H9 (cell line): ENCODE data around the gene STH. TPM values are rescaled to one million over a fixed set of nuclear protein-coding genes. Genes with fewer than 3 reads are reported as not detected.
A peak's percentile ranks its signal among the peaks of the same experiment; 100 is the strongest.

Source experiments
- DNase-seq: peaks from one replicate; pipeline ENCODE4 v3.0.0-alpha.2; 2017
- H2AFZ ChIP-seq: one replicate; pipeline ENCODE4 v1.6.1; 2013; ENCODE audit warnings: mild to moderate bottlenecking, low read length, control low read depth, moderate library complexity
- H2AK5ac ChIP-seq: 2 replicates; pipeline ENCODE4 v1.6.1; 2013; ENCODE audit warnings: low read length, control low read depth, mixed read lengths; ENCODE audit not compliant: insufficient read length
- H2BK120ac ChIP-seq: one replicate; pipeline ENCODE4 v1.6.1; 2013; ENCODE audit warnings: low read depth, mild to moderate bottlenecking, low read length, control low read depth, inconsistent platforms; ENCODE audit not compliant: poor library complexity, severe bottlenecking
- H2BK12ac ChIP-seq: 2 replicates; pipeline ENCODE4 v1.6.1; 2013; ENCODE audit warnings: low read length, control low read depth, mixed read lengths, low read depth; ENCODE audit not compliant: insufficient read length
- H2BK15ac ChIP-seq: 2 replicates; pipeline ENCODE4 v1.6.1; 2013; ENCODE audit warnings: low read depth, low read length, control low read depth
- H2BK20ac ChIP-seq: one replicate; pipeline ENCODE4 v1.6.1; 2013; ENCODE audit warnings: low read depth, mild to moderate bottlenecking, low read length, control low read depth, inconsistent platforms; ENCODE audit not compliant: poor library complexity, severe bottlenecking
- H2BK5ac ChIP-seq: 2 replicates; pipeline ENCODE4 v1.6.1; 2013; ENCODE audit warnings: low read length, control low read depth, mixed read lengths; ENCODE audit not compliant: insufficient read length
- H3K14ac ChIP-seq: 2 replicates; pipeline ENCODE4 v1.6.1; 2013; ENCODE audit warnings: low read length, control low read depth; ENCODE audit not compliant: insufficient read depth
- H3K18ac ChIP-seq: 2 replicates; pipeline ENCODE4 v1.6.1; 2013; ENCODE audit warnings: low read depth, mild to moderate bottlenecking, mixed read lengths, low read length, control low read depth; ENCODE audit not compliant: insufficient read length
- H3K23ac ChIP-seq: 2 replicates; pipeline ENCODE4 v1.6.1; 2013; ENCODE audit warnings: low read length, control low read depth, mixed read lengths, low read depth; ENCODE audit not compliant: insufficient read length
- H3K23me2 ChIP-seq: 2 replicates; pipeline ENCODE4 v1.6.1; 2013; ENCODE audit warnings: low read depth, mild to moderate bottlenecking, mixed read lengths, low read length, control low read depth; ENCODE audit not compliant: insufficient read length, poor library complexity, severe bottlenecking
- H3K27ac ChIP-seq: 2 replicates; pipeline ENCODE4 v1.5.1; 2013; ENCODE audit warnings: low read length, control low read depth, mixed read lengths, low read depth; ENCODE audit not compliant: insufficient read length
- H3K27me3 ChIP-seq: 2 replicates; pipeline ENCODE4 v1.6.1; 2013; ENCODE audit warnings: low read length, control low read depth, inconsistent platforms; ENCODE audit not compliant: insufficient read depth
- H3K4ac ChIP-seq: 2 replicates; pipeline ENCODE4 v1.6.1; 2013; ENCODE audit warnings: low read depth, mild to moderate bottlenecking, control low read depth, inconsistent platforms, low read length, moderate library complexity
- H3K4me1 ChIP-seq: 2 replicates; pipeline ENCODE4 v1.6.1; 2013; ENCODE audit warnings: low read length, control low read depth, inconsistent platforms; ENCODE audit not compliant: insufficient read depth
- H3K4me2 ChIP-seq: 2 replicates; pipeline ENCODE4 v1.6.1; 2013; ENCODE audit warnings: low read length, control low read depth, mixed read lengths; ENCODE audit not compliant: insufficient read length, insufficient read depth
- H3K56ac ChIP-seq: 2 replicates; pipeline ENCODE4 v1.6.1; 2013; ENCODE audit warnings: low read depth, mild to moderate bottlenecking, mixed read lengths, low read length, control low read depth; ENCODE audit not compliant: insufficient read length
- H3K79me1 ChIP-seq: 2 replicates; pipeline ENCODE4 v1.6.1; 2013; ENCODE audit warnings: low read depth, mild to moderate bottlenecking, moderate library complexity, low read length, control low read depth, inconsistent platforms; ENCODE audit not compliant: insufficient read depth, poor library complexity, severe bottlenecking
- H3K79me2 ChIP-seq: 2 replicates; pipeline ENCODE4 v1.6.1; 2013; ENCODE audit warnings: low read length, control low read depth, inconsistent platforms; ENCODE audit not compliant: insufficient read depth
- H3K9ac ChIP-seq: 2 replicates; pipeline ENCODE4 v1.6.1; 2013; ENCODE audit warnings: low read length, control low read depth, mixed read lengths; ENCODE audit not compliant: insufficient read length; ENCODE audit errors: extremely low read depth
- H3K9me3 ChIP-seq: one replicate; pipeline ENCODE4 v1.6.1; 2013; ENCODE audit warnings: low read depth, low read length, inconsistent platforms; ENCODE audit not compliant: control insufficient read depth
- H3T11ph ChIP-seq: one replicate; pipeline ENCODE4 v1.6.1; 2013; ENCODE audit warnings: mild to moderate bottlenecking, low read length, control low read depth, inconsistent platforms
- H4K20me1 ChIP-seq: one replicate; pipeline ENCODE4 v1.6.1; 2013; ENCODE audit not compliant: control insufficient read depth, insufficient read length, insufficient read depth
- H4K5ac ChIP-seq: 2 replicates; pipeline ENCODE4 v1.6.1; 2013; ENCODE audit warnings: low read depth, mild to moderate bottlenecking, mixed read lengths, low read length, control low read depth; ENCODE audit not compliant: insufficient read length
- H4K8ac ChIP-seq: replicated peaks from 2 replicates; pipeline ENCODE4 v1.6.1; 2013; ENCODE audit warnings: low read length, control low read depth, mixed read lengths, low read depth; ENCODE audit not compliant: insufficient read length
- H4K91ac ChIP-seq: 2 replicates; pipeline ENCODE4 v1.6.1; 2013; ENCODE audit warnings: low read depth, mild to moderate bottlenecking, moderate library complexity, mixed read lengths, low read length, control low read depth; ENCODE audit not compliant: insufficient read length
- H3K27ac Mint-ChIP-seq, 3 experiments: 2 replicates in 2 of 3; 3 replicates in 1 of 3; pipeline ENCODE4 v1.8.0; 2020 to 2021; ENCODE audit warnings: mixed read lengths in 3 of 3, mild to moderate bottlenecking in 1 of 3, moderate library complexity in 1 of 3
- H3K27me3 Mint-ChIP-seq: 2 replicates; pipeline ENCODE4 v1.8.0; 2021; ENCODE audit warnings: low read depth, mild to moderate bottlenecking, moderate library complexity, mixed read lengths
- H3K36me3 Mint-ChIP-seq, 3 experiments: 2 replicates in 2 of 3; 3 replicates in 1 of 3; pipeline ENCODE4 v1.8.0; 2020 to 2021; ENCODE audit warnings: low read depth in 3 of 3, mixed read lengths in 3 of 3; ENCODE audit not compliant: insufficient read depth in 1 of 3
- H3K4me1 Mint-ChIP-seq, 2 experiments: 2 replicates each; pipeline ENCODE4 v1.8.0; 2020; ENCODE audit warnings: mixed read lengths in 2 of 2
- H3K4me3 Mint-ChIP-seq, 2 experiments: 2 replicates in 1 of 2; 3 replicates in 1 of 2; pipeline ENCODE4 v1.8.0; 2020 to 2021; ENCODE audit warnings: mild to moderate bottlenecking in 2 of 2, mixed read lengths in 2 of 2, moderate library complexity in 1 of 2
- H3K9me3 Mint-ChIP-seq, 2 experiments: 2 replicates in 1 of 2; 3 replicates in 1 of 2; pipeline ENCODE4 v1.8.0; 2020; ENCODE audit warnings: mild to moderate bottlenecking in 2 of 2, mixed read lengths in 2 of 2, moderate library complexity in 1 of 2
- CTCF ChIP-seq: fragments of 200-600 bp; sonication (generic); conservative IDR thresholded peaks from 3 replicates; pipeline ENCODE4 v1.8.0; 2021; ENCODE audit warnings: antibody characterized with exemption, mild to moderate bottlenecking
- WGBS: extraction: QIAGEN DNeasy Blood & Tissue Kit; methylation state at CpG from one replicate; pipeline ENCODE4 v1.1.7; 2013; ENCODE audit warnings: missing lambda C conversion rate, low lambda C conversion rate, mixed read lengths; ENCODE audit not compliant: insufficient read length; ENCODE audit errors: extremely low coverage; 5-methylcytosine and 5-hydroxymethylcytosine counted together
- total RNA-seq: library from RNA; stranded (reverse); gene quantifications from 2 replicates; pipeline ENCODE4 v1.2.1, GENCODE V29; 2021

The STH gene
- total RNA-seq, 1 experiment from 2014 or later: not detected

- H3K27ac ChIP-seq: no peak overlapping the region
- no peak overlapping the region for H4K5ac ChIP-seq
- no peak for DNase-seq
- no peaks in the 10 kb centered on the region for H3K79me2 ChIP-seq
- no peak overlapping the region for H2AK5ac ChIP-seq
- no peaks in the 10 kb centered on the region for H3K36me3 Mint-ChIP-seq
- no peak overlapping the region for H2BK15ac ChIP-seq
- peak overlapping the region in 1 of 3 experiments; percentile 57; a peak in 2 of 7 replicates for H3K27ac Mint-ChIP-seq
- no peak overlapping the region for H2BK5ac ChIP-seq
- no peaks in the 10 kb centered on the region for H3K9me3 ChIP-seq
- no peak overlapping the region for H2BK120ac ChIP-seq
- no peak overlapping the region for H3K23ac ChIP-seq
- no peak overlapping the region for H4K8ac ChIP-seq
- no peak overlapping the region for H2BK12ac ChIP-seq
- H3T11ph ChIP-seq: no peak overlapping the region
- no peak overlapping the region for H3K14ac ChIP-seq
- no peaks in the 10 kb centered on the region for H3K23me2 ChIP-seq
- H3K4me1 Mint-ChIP-seq: no peaks in the 10 kb centered on the region
- no peak for TF ChIP-seq CTCF
- no peak overlapping the region for H3K4me2 ChIP-seq
- H3K56ac ChIP-seq: no peak overlapping the region
- H2BK20ac ChIP-seq: no peak overlapping the region
- no peaks in the 10 kb centered on the region for H3K4me1 ChIP-seq
- H3K9ac ChIP-seq: no peak overlapping the region
- no peaks in the 10 kb centered on the region; a peak in 1 of 5 replicates for H3K9me3 Mint-ChIP-seq
- H4K20me1 ChIP-seq: no peaks in the 10 kb centered on the region
- no peak overlapping the region for H3K4me3 Mint-ChIP-seq
- WGBS: no CpG with 5 or more reads among the region's 3 CpGs
- H2AFZ ChIP-seq: no peak overlapping the region
- H4K91ac ChIP-seq: no peak overlapping the region
- H3K18ac ChIP-seq: no peak overlapping the region
- H3K27me3 Mint-ChIP-seq: peaks cover 24% of the 10 kb centered on the region
- H3K27me3 ChIP-seq: no peaks in the 10 kb centered on the region
- H3K4ac ChIP-seq: no peak overlapping the region
- H3K79me1 ChIP-seq: no peaks in the 10 kb centered on the region
Measured at GRCh38 chr17:45972531-45972930, 26.5 kb upstream of the STH start.
